ENCODE results near the gene SLC7A14.

GRCh38 chr3:170429050-170429449 is 156.8 kb downstream of the SLC7A14 start:
- TF ChIP-seq CTCF (IDR thresholded peaks at IDR 0.05; ENCODE audit: low read length) (no peak), EZH2phosphoT487 (IDR thresholded peaks at IDR 0.05; ENCODE audit: low read length) (no peak), EZH2 (optimal IDR thresholded peaks at IDR 0.05; ENCODE audit: low read depth, low read length) (no peak)
